ENCODE data around the gene PDE6B.

Gene PDE6B

GRCh38 chr4:624705-625590 is at the start of gene PDE6B:
Gene PDE6B (plus strand): TSS chr4:625573. CDS start chr4:625627, 54 bp downstream.
- Histone ChIP-seq H3K27me3 (ENCODE audit: insufficient read depth, low read depth, severe bottlenecking) (no peaks in the 10 kb centered on the region), H3K9me3 (ENCODE audit: severe bottlenecking) (no peaks in the 10 kb centered on the region), H3K27ac (peak within 1 kb of the TSS; percentile 89), H3K4me3 (ENCODE audit: low read depth, low read length) (peak within 1 kb of the TSS; percentile 41), H3K36me3 (peaks cover 19% of the 10 kb centered on the region)
- TF ChIP-seq CTCF (IDR thresholded peaks at IDR 0.05; ENCODE audit: low read depth, low read length): peak; percentile 52
- peak; percentile 93 for DNase-seq

DNA sequence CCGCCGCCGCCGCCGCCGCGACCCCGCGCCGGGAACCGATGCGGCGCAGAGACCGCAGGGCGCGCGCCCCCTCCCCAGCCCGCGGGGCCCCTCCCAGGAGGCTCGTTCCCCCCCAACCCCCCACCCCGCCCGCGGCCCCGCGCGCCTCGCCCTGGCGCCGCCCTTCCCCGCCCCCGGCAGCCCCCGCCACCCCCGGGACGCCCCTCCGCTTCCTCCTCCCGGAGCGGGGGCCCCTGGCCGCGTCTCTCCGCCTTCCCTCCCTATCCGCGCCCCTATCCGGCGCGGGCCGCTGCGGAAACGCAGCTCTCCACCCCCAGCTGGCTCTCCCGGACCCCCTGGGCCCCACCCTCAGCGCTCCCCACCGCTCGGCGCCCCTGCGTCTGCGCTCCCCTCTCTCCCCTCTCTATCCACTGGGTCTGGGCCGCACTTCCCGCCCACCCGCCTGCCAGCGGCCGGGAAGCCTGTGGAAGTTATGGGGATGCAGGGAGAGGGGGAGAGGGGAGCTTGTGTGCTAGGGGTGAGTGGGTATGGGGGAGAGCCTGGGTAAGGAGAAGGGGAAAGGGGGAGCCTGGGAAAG is 49.0 kb upstream of the PDE6B start, which contains the start of gene TMEM271:
Gene TMEM271, minus strand, starts transcription at position 51 of the 577 bp plus-strand sequence. CDS start 233 bp downstream, outside the sequence.
- H3K9me3 ChIP-seq (ENCODE audit: severe bottlenecking): no peaks in the 10 kb centered on the region
- peak; percentile 57 for DNase-seq
- no peak for TF ChIP-seq CTCF (IDR thresholded peaks at IDR 0.05; ENCODE audit: low read depth, low read length)
- H3K27ac ChIP-seq: peak within 1 kb of the TSS; percentile 69
- H3K36me3 ChIP-seq: no peaks in the 10 kb centered on the region
- no peaks in the 10 kb centered on the region for H3K27me3 ChIP-seq (ENCODE audit: insufficient read depth, low read depth, severe bottlenecking)
- peak within 1 kb of the TSS; percentile 47 for H3K4me3 ChIP-seq (ENCODE audit: low read depth, low read length)

DNA sequence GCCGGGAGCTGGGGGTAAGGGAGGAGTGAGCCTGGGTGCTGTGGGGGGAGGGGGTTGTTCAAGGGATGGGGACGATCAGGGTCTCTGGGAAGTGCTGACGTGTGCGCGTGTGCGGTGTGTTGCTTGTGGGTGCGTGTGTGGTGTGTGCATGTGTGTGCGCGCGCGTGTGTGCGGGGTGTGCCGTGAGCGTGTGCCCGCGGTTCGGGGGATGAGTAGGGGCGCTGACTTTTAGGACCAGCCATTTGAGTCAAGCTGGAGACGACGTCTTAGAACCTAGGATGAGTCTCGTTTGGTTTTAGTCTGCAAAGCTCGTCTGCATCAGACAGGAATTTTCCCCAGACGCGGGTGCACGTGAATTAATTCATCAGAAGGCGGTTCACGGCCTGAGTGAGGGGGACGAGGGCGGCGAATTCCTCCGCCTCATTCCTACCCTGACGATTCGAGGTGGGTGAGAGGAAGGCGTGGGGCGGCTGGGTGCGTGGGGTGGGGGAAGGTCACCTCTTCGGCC is 48.3 kb upstream of the PDE6B start:
- H3K36me3 ChIP-seq: no peaks in the 10 kb centered on the region
- H3K9me3 ChIP-seq (ENCODE audit: severe bottlenecking): peaks cover 5% of the 10 kb centered on the region
- peak; percentile 33 for DNase-seq
- H3K27ac ChIP-seq: no peak overlapping the region
- no peaks in the 10 kb centered on the region for H3K27me3 ChIP-seq (ENCODE audit: insufficient read depth, low read depth, severe bottlenecking)
- no peak overlapping the region for H3K4me3 ChIP-seq (ENCODE audit: low read depth, low read length)
- TF ChIP-seq CTCF (IDR thresholded peaks at IDR 0.05; ENCODE audit: low read depth, low read length): no peak

- Histone ChIP-seq H3K27me3 (ENCODE audit: insufficient read depth, low read depth, severe bottlenecking) (no peaks in the 10 kb centered on the region), H3K27ac (no peak overlapping the region)
Observed at GRCh38 chr4:577499-578450, 47.6 kb upstream of the PDE6B start.

More at GRCh38 chr4:577499-578450, 47.6 kb upstream of the PDE6B start:
- H3K36me3 ChIP-seq: no peaks in the 10 kb centered on the region
- no peak overlapping the region for H3K4me3 ChIP-seq (ENCODE audit: low read depth, low read length)
- H3K9me3 ChIP-seq (ENCODE audit: severe bottlenecking): peaks cover 7% of the 10 kb centered on the region
- no peak for TF ChIP-seq CTCF (IDR thresholded peaks at IDR 0.05; ENCODE audit: low read depth, low read length)
- no peak for DNase-seq
